ENCODE measurements around the gene NEUROD2. TPM values are rescaled to one million over a fixed set of nuclear protein-coding genes. Genes with fewer than 3 reads are reported as not detected.

NEUROD2 gene
- total and polyA plus RNA-seq, 2 of the 8 experiments (the other 6 are each of a cell fraction or from before 2014, with no cell fraction given): not detected

GRCh38 chr17:39555368-39555767, 52.4 kb downstream of the NEUROD2 start:
- Histone ChIP-seq H3K4ac (replicated peaks; ENCODE audit: insufficient read length, low read depth, low read length) (no peak overlapping the region), H3K27ac (ENCODE audit: low read depth, low read length) (no peak overlapping the region), H2BK20ac (ENCODE audit: low read length) (no peak overlapping the region), H3K9me3 (ENCODE audit: insufficient read depth in 2 of 2, low read depth in 1 of 2, low read length in 1 of 2) (no peaks in the 10 kb centered on the region), H3K4me1 (replicated peaks in 1 of 4; ENCODE audit: control insufficient read depth in 3 of 4, insufficient read depth in 4 of 4, low read length in 3 of 4) (peaks cover 0 to 10% (median 4%) of the 10 kb centered on the region in 4 experiments; a peak in 4 of 7 replicates), H2BK120ac (replicated peaks; ENCODE audit: low read depth, low read length) (no peak overlapping the region), H2BK5ac (ENCODE audit: low read depth, low read length) (no peak overlapping the region), H3K18ac (ENCODE audit: extremely low read depth, low read length) (no peak overlapping the region), H3K14ac (ENCODE audit: insufficient read length) (no peak overlapping the region), H3K23ac (ENCODE audit: insufficient read length) (no peak overlapping the region), H3K4me3 (ENCODE audit: extremely low read depth in 1 of 4, insufficient read depth in 2 of 4, low read depth in 3 of 4, low read length in 4 of 4) (no peak overlapping the region), H2BK15ac (ENCODE audit: low read length) (no peak overlapping the region), H2BK12ac (ENCODE audit: low read depth, low read length) (no peak overlapping the region), H3K27me3 (replicated peaks in 1 of 4; ENCODE audit: control insufficient read depth in 3 of 4, extremely low read depth in 1 of 4, insufficient read depth in 3 of 4, low read length in 3 of 4) (no peaks in the 10 kb centered on the region), H3K36me3 (ENCODE audit: control insufficient read depth in 2 of 4, insufficient read depth in 4 of 4, low read length in 3 of 4) (peaks cover 0 to 3% (median 0%) of the 10 kb centered on the region in 4 experiments; a peak in 1 of 8 replicates), H4K20me1 (replicated peaks in 1 of 2; ENCODE audit: control insufficient read depth in 1 of 2, insufficient read depth in 2 of 2, low read length in 2 of 2) (no peaks in the 10 kb centered on the region), H3K23me2 (ENCODE audit: low read depth, low read length) (no peaks in the 10 kb centered on the region; the same call in 1 of the 2 replicates), H3K4me2 (ENCODE audit: insufficient read depth in 1 of 2, low read depth in 2 of 2, low read length in 2 of 2) (peak overlapping the region; percentile 16 to 30; a peak in 3 of 4 replicates), H2AFZ (ENCODE audit: low read length) (no peak overlapping the region), H4K5ac (ENCODE audit: insufficient read length, low read depth, low read length) (no peak overlapping the region), H3K9ac (replicated peaks in 1 of 4; ENCODE audit: extremely low read depth in 1 of 4, low read depth in 3 of 4, low read length in 3 of 4) (no peak overlapping the region), H3K79me1 (ENCODE audit: low read depth, low read length) (no peaks in the 10 kb centered on the region), H3K56ac (replicated peaks; ENCODE audit: insufficient read length, low read depth, low read length) (no peak overlapping the region), H3K79me2 (ENCODE audit: control insufficient read depth in 1 of 2, insufficient read depth in 2 of 2, low read length in 2 of 2) (no peaks in the 10 kb centered on the region), H4K91ac (replicated peaks; ENCODE audit: insufficient read length, low read length) (no peak overlapping the region), H4K8ac (ENCODE audit: extremely low read depth, insufficient read depth, low read length) (no peak overlapping the region; the same call in 1 of the 2 replicates), H2AK5ac (ENCODE audit: low read depth, low read length) (no peak overlapping the region)
- POLR2A ChIA-PET (ENCODE audit: partially characterized antibody): interaction anchor here (1.6 to 2.4 kb wide), 2 partner anchors 11 to 18 kb away, joined by 4 to 7 read pairs; no protein-coding TSS in a partner anchor
- FAIRE-seq (peak; percentile 52), DNase-seq (ENCODE audit: low read depth in 1 of 2, low spot score in 2 of 2) (no peak)
- WGBS, 2 experiments (ENCODE audit: extremely low coverage in 1 of 2, insufficient coverage in 1 of 2, insufficient read length in 1 of 2, insufficient replicate concordance in 2 of 2, low coverage in 1 of 2, low lambda C conversion rate in 2 of 2, missing lambda C conversion rate in 1 of 2): 56% methylated on average over 2 of the region's 2 CpGs; no CpG with 5 or more reads in 1 of the 2 experiments
- CTCF ChIA-PET (ENCODE audit: partially characterized antibody): interaction anchor here (0.6 to 15.9 kb wide), 6 partner anchors 5 to 124 kb away, joined by 3 to 216 read pairs (median 28); no protein-coding TSS in a partner anchor
- TF ChIP-seq TCF12 (IDR thresholded peaks at IDR 0.05; ENCODE audit: low read depth, low read length) (0 out of 2 replicates have a peak, but pooled peaks have one; percentile 66), RFX5 (IDR thresholded peaks at IDR 0.05; ENCODE audit: borderline replicate concordance, low read depth, low read length) (no peak)

Other genes with a start within 250 kb of the NEUROD2 start
- 10.3 and 11.0 TPM in 2 replicates for gene FBXL20, start 206.3 kb downstream of the NEUROD2 start, total RNA-seq (2021; fragmentation: NEBNext Ultra II Directional; extraction: Animal tissue kit (Norgen Biotek cat#: 25700))
- gene FBXL20, start 206.3 kb downstream of the NEUROD2 start, polyA plus RNA-seq (2011; rRNA removed): 4.3 and 5.5 TPM in 2 replicates
- 56.5 and 57.6 TPM in 2 replicates for gene MED1, start 156.7 kb downstream of the NEUROD2 start, total RNA-seq (2021; fragmentation: NEBNext Ultra II Directional; extraction: Animal tissue kit (Norgen Biotek cat#: 25700))
- 17.8 and 24.7 TPM in 2 replicates for gene MED1, start 156.7 kb downstream of the NEUROD2 start, polyA plus RNA-seq (2011; rRNA removed)
- gene CDK12, start 146.4 kb downstream of the NEUROD2 start, total RNA-seq (2021; fragmentation: NEBNext Ultra II Directional; extraction: Animal tissue kit (Norgen Biotek cat#: 25700)): 68.9 and 70.3 TPM in 2 replicates
- gene CDK12, start 146.4 kb downstream of the NEUROD2 start, polyA plus RNA-seq (2011; rRNA removed): 14.8 and 16.0 TPM in 2 replicates
- gene PPP1R1B, start 19.0 kb upstream of the NEUROD2 start, total RNA-seq (2021; fragmentation: NEBNext Ultra II Directional; extraction: Animal tissue kit (Norgen Biotek cat#: 25700)): 9.4 and 10.7 TPM in 2 replicates
- gene PPP1R1B, start 19.0 kb upstream of the NEUROD2 start, polyA plus RNA-seq (2011; rRNA removed): 21.0 and 22.3 TPM in 2 replicates
- gene STARD3, start 29.2 kb upstream of the NEUROD2 start, total RNA-seq (2021; fragmentation: NEBNext Ultra II Directional; extraction: Animal tissue kit (Norgen Biotek cat#: 25700)): 47.6 and 56.7 TPM in 2 replicates
- 80.3 and 116 TPM in 2 replicates for gene STARD3, start 29.2 kb upstream of the NEUROD2 start, polyA plus RNA-seq (2011; rRNA removed)
- gene TCAP, start 57.4 kb upstream of the NEUROD2 start, total RNA-seq (2021; fragmentation: NEBNext Ultra II Directional; extraction: Animal tissue kit (Norgen Biotek cat#: 25700)): 1.4 TPM in 2 replicates
- 0.82 and 1.3 TPM in 2 replicates for gene TCAP, start 57.4 kb upstream of the NEUROD2 start, polyA plus RNA-seq (2011; rRNA removed)
- gene PNMT, start 60.5 kb upstream of the NEUROD2 start, total RNA-seq (2021; fragmentation: NEBNext Ultra II Directional; extraction: Animal tissue kit (Norgen Biotek cat#: 25700)): 4.4 and 5.6 TPM in 2 replicates
- 10.5 and 10.9 TPM in 2 replicates for gene PNMT, start 60.5 kb upstream of the NEUROD2 start, polyA plus RNA-seq (2011; rRNA removed)
- gene PGAP3, start 80.1 kb upstream of the NEUROD2 start, total RNA-seq (2021; fragmentation: NEBNext Ultra II Directional; extraction: Animal tissue kit (Norgen Biotek cat#: 25700)): 18.5 and 21.0 TPM in 2 replicates
- 30.7 and 32.2 TPM in 2 replicates for gene PGAP3, start 80.1 kb upstream of the NEUROD2 start, polyA plus RNA-seq (2011; rRNA removed)
- 394 and 403 TPM in 2 replicates for gene ERBB2, start 92.1 kb upstream of the NEUROD2 start, total RNA-seq (2021; fragmentation: NEBNext Ultra II Directional; extraction: Animal tissue kit (Norgen Biotek cat#: 25700))
- 183 and 278 TPM in 2 replicates for gene ERBB2, start 92.1 kb upstream of the NEUROD2 start, polyA plus RNA-seq (2011; rRNA removed)
- 29.6 and 30.0 TPM in 2 replicates for gene MIEN1, start 122.6 kb upstream of the NEUROD2 start, total RNA-seq (2021; fragmentation: NEBNext Ultra II Directional; extraction: Animal tissue kit (Norgen Biotek cat#: 25700))
- 54.9 and 57.9 TPM in 2 replicates for gene MIEN1, start 122.6 kb upstream of the NEUROD2 start, polyA plus RNA-seq (2011; rRNA removed)
- 30.9 and 32.2 TPM in 2 replicates for gene GRB7, start 130.0 kb upstream of the NEUROD2 start, total RNA-seq (2021; fragmentation: NEBNext Ultra II Directional; extraction: Animal tissue kit (Norgen Biotek cat#: 25700))
- 41.5 and 61.7 TPM in 2 replicates for gene GRB7, start 130.0 kb upstream of the NEUROD2 start, polyA plus RNA-seq (2011; rRNA removed)